H1 (cell line): Measurements from ENCODE around the gene DLG4. TPM values are rescaled to one million over a fixed set of nuclear protein-coding genes. Genes with fewer than 3 reads are reported as not detected.
A peak's percentile ranks its signal among the peaks of the same experiment; 100 is the strongest.

Source experiments
- CBX5 ChIP-seq: fragments of 300-800, 300-1000 bp; sonication (generic); IDR thresholded peaks from 2 replicates; pipeline ENCODE4 v1.7.1; 2016; ENCODE audit warnings: antibody characterized with exemption, low read length, low read depth
- CHD1 ChIP-seq: IDR thresholded peaks from 2 replicates; pipeline ENCODE4 v1.6.1; 2012; ENCODE audit warnings: low read depth, low read length, improper control_type of control experiment
- EZH2 ChIP-seq: fragments of 200-600 bp; sonication (generic); IDR thresholded peaks from 2 replicates; pipeline ENCODE4 v1.7.1; 2012; ENCODE audit warnings: low read depth, mild to moderate bottlenecking, moderate library complexity, low read length, inconsistent platforms; ENCODE audit not compliant: severe bottlenecking
- HDAC2 ChIP-seq, 2 experiments: fragments of 300-600 bp in 1 of 2; sonication (generic) in 1 of 2; IDR thresholded peaks; 2 replicates each; pipeline ENCODE4 v1.6.1; 2011 to 2012; ENCODE audit warnings: low read depth in 2 of 2, low read length in 2 of 2, mild to moderate bottlenecking in 2 of 2, moderate library complexity in 2 of 2, borderline replicate concordance in 1 of 2, inconsistent platforms in 1 of 2
- POLR2A ChIP-seq, 2 experiments: IDR thresholded peaks; 1 replicate in 1 of 2; 2 replicates in 1 of 2; pipeline ENCODE4 v1.6.1; 2011; ENCODE audit warnings: low read depth in 2 of 2, low read length in 2 of 2, mild to moderate bottlenecking in 2 of 2; ENCODE audit errors: control extremely low read depth in 1 of 2
- RFX5 ChIP-seq: IDR thresholded peaks from 2 replicates; pipeline ENCODE4 v1.6.1; 2011; ENCODE audit warnings: low read depth, low read length, improper control_type of control experiment, borderline replicate concordance
- SIX5 ChIP-seq: IDR thresholded peaks from 2 replicates; pipeline ENCODE4 v1.6.1; 2011; ENCODE audit warnings: mild to moderate bottlenecking, low read depth, low read length
- TCF12 ChIP-seq: IDR thresholded peaks from 2 replicates; pipeline ENCODE4 v1.6.1; 2011; ENCODE audit warnings: low read depth, mild to moderate bottlenecking, low read length
- polyA plus RNA-seq, 7 experiments: library from polyadenylated mRNA; depleted of rRNA in 3 of 7; stranded (reverse) in 5 of 7; unstranded in 2 of 7; fragments of >200 nt in 5 of 7; fragments of 200-250 nt in 2 of 7; gene quantifications; 1 replicate in 5 of 7; 2 replicates in 1 of 7; 4 replicates in 1 of 7; pipeline versions ENCODE4 v1.2.1 to v1.2.3, GENCODE V29; 2011 to 2013; ENCODE audit warnings: missing spikeins in 2 of 7, mixed read lengths in 2 of 7
- total RNA-seq: library from RNA; stranded (reverse); fragmentation: NEBNext Ultra II Directional; extraction: Animal tissue kit (Norgen Biotek cat#: 25700); gene quantifications from 2 replicates; pipeline ENCODE4 v1.2.1, GENCODE V29; 2021
- TF ChIP-seq, protein P1 (sequence below): fragments of 300-600 bp; sonication (generic); IDR thresholded peaks from 2 replicates; pipeline ENCODE4 v1.7.1; 2012; ENCODE audit warnings: low read length, moderate library complexity, mild to moderate bottlenecking, inconsistent platforms; ENCODE audit not compliant: insufficient replicate concordance
- TF ChIP-seq, protein P2 (sequence below): IDR thresholded peaks from 2 replicates; pipeline ENCODE4 v1.6.1; 2012; ENCODE audit warnings: inconsistent platforms

Gene DLG4
- total and polyA plus RNA-seq, 2 of the 8 experiments (the other 6 are each of a cell fraction or from before 2014, with no cell fraction given), result 18.9 to 45.9 TPM

DNA sequence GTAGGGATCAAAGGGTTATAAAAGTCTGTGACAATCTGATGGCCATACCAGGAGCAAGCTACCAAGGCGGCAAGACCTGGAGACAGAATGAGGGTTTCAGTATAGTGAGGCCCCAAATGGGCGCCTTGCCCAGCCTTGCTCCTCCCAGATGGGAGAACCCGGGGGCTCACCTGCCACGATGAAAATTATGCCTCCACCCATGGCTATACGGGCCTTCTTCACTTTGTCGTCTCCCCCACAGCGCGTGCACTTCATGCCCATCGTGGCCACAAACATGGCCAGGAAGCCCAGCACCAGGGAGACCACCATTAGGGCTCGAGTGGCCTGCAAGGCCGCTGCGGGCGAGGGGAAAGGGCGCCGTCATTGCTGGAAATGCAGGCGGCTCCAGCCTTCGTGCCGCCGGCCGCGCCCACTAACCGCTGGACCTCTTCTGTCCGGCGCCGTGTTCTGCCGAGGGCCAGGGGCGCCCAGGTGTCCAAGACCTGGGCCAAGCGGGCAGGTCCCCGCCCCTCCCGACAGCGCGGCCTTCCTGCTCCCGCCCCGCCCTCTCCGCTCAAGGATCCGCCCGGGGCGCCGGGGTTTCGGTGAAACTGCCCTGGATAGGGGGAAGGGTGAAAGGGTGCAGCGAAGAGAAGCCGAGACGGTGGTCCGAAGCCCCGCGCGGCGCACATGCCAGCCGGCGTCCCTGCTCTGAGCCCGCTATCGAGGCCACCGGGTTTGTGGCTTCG, 41.2 kb upstream of the DLG4 start (continued):
- TF ChIP-seq, protein P1, sequence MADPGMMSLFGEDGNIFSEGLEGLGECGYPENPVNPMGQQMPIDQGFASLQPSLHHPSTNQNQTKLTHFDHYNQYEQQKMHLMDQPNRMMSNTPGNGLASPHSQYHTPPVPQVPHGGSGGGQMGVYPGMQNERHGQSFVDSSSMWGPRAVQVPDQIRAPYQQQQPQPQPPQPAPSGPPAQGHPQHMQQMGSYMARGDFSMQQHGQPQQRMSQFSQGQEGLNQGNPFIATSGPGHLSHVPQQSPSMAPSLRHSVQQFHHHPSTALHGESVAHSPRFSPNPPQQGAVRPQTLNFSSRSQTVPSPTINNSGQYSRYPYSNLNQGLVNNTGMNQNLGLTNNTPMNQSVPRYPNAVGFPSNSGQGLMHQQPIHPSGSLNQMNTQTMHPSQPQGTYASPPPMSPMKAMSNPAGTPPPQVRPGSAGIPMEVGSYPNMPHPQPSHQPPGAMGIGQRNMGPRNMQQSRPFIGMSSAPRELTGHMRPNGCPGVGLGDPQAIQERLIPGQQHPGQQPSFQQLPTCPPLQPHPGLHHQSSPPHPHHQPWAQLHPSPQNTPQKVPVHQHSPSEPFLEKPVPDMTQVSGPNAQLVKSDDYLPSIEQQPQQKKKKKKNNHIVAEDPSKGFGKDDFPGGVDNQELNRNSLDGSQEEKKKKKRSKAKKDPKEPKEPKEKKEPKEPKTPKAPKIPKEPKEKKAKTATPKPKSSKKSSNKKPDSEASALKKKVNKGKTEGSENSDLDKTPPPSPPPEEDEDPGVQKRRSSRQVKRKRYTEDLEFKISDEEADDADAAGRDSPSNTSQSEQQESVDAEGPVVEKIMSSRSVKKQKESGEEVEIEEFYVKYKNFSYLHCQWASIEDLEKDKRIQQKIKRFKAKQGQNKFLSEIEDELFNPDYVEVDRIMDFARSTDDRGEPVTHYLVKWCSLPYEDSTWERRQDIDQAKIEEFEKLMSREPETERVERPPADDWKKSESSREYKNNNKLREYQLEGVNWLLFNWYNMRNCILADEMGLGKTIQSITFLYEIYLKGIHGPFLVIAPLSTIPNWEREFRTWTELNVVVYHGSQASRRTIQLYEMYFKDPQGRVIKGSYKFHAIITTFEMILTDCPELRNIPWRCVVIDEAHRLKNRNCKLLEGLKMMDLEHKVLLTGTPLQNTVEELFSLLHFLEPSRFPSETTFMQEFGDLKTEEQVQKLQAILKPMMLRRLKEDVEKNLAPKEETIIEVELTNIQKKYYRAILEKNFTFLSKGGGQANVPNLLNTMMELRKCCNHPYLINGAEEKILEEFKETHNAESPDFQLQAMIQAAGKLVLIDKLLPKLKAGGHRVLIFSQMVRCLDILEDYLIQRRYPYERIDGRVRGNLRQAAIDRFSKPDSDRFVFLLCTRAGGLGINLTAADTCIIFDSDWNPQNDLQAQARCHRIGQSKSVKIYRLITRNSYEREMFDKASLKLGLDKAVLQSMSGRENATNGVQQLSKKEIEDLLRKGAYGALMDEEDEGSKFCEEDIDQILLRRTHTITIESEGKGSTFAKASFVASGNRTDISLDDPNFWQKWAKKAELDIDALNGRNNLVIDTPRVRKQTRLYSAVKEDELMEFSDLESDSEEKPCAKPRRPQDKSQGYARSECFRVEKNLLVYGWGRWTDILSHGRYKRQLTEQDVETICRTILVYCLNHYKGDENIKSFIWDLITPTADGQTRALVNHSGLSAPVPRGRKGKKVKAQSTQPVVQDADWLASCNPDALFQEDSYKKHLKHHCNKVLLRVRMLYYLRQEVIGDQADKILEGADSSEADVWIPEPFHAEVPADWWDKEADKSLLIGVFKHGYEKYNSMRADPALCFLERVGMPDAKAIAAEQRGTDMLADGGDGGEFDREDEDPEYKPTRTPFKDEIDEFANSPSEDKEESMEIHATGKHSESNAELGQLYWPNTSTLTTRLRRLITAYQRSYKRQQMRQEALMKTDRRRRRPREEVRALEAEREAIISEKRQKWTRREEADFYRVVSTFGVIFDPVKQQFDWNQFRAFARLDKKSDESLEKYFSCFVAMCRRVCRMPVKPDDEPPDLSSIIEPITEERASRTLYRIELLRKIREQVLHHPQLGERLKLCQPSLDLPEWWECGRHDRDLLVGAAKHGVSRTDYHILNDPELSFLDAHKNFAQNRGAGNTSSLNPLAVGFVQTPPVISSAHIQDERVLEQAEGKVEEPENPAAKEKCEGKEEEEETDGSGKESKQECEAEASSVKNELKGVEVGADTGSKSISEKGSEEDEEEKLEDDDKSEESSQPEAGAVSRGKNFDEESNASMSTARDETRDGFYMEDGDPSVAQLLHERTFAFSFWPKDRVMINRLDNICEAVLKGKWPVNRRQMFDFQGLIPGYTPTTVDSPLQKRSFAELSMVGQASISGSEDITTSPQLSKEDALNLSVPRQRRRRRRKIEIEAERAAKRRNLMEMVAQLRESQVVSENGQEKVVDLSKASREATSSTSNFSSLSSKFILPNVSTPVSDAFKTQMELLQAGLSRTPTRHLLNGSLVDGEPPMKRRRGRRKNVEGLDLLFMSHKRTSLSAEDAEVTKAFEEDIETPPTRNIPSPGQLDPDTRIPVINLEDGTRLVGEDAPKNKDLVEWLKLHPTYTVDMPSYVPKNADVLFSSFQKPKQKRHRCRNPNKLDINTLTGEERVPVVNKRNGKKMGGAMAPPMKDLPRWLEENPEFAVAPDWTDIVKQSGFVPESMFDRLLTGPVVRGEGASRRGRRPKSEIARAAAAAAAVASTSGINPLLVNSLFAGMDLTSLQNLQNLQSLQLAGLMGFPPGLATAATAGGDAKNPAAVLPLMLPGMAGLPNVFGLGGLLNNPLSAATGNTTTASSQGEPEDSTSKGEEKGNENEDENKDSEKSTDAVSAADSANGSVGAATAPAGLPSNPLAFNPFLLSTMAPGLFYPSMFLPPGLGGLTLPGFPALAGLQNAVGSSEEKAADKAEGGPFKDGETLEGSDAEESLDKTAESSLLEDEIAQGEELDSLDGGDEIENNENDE, result no peak
- no peak for TF ChIP-seq EZH2
- TF ChIP-seq HDAC2 (IDR thresholded peaks at IDR 0.05; ENCODE audit: borderline replicate concordance in 1 of 2, low read depth in 2 of 2, low read length in 2 of 2), result no peak
- no peak for TF ChIP-seq CBX5
- TF ChIP-seq, protein P2, sequence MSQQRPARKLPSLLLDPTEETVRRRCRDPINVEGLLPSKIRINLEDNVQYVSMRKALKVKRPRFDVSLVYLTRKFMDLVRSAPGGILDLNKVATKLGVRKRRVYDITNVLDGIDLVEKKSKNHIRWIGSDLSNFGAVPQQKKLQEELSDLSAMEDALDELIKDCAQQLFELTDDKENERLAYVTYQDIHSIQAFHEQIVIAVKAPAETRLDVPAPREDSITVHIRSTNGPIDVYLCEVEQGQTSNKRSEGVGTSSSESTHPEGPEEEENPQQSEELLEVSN, result no peak; the same call in 1 of the 2 replicates
- TF ChIP-seq POLR2A (IDR thresholded peaks at IDR 0.05; ENCODE audit: control extremely low read depth in 1 of 2, low read depth in 2 of 2, low read length in 2 of 2), result peak in 1 of 2 experiments; percentile 72; a peak in 2 of 3 replicates
- TF ChIP-seq SIX5, result no peak
- no peak for TF ChIP-seq CHD1
- TF ChIP-seq TCF12, result no peak
- no peak for TF ChIP-seq RFX5
